K562 (cell line): ENCODE data around the gene LDLRAD3. TPM values are rescaled to one million over a fixed set of nuclear protein-coding genes. Genes with fewer than 3 reads are reported as not detected.

Experiments used
- ATAC-seq: fragments of 200-7000 bp; cut with Tn5 transposase; 3 replicates; pipeline ENCODE4 v1.9.1; 2020; ENCODE audit warnings: moderate library complexity
- BruUV-seq: library from RNA; stranded (reverse); fragments of 400-500 nt; replicated peaks from 2 replicates; lab custom pipeline; 2021; lab: Mats Ljungman, UMichigan
- CTCF ChIA-PET: fragments of 300-600 bp; formaldehyde crosslinking; extraction: SDS; loops from one replicate; lab custom pipeline; 2021; ENCODE audit warnings: low intra/inter-chr PET ratio; lab: Yijun Ruan, JAX
- POLR2A ChIA-PET: fragments of 300-600, 350-650 bp; sonication (Branson Sonifier 250); formaldehyde crosslinking; extraction: SDS; loops from one replicate; lab custom pipeline; 2021; ENCODE audit warnings: antibody characterized with exemption, inconsistent platforms; lab: Yijun Ruan, JAX
- DNase-seq, 4 experiments: peaks; one replicate each; pipeline versions ENCODE4 v3.0.0 to v3.0.0-alpha.2; 2011 to 2018; ENCODE audit warnings: low spot score in 3 of 4, mixed read lengths in 3 of 4; ENCODE audit errors: extremely low read depth in 1 of 4
- FAIRE-seq: peaks from 2 replicates; lab custom pipeline; 2011; peaks lifted over from hg19 to GRCh38; lab: Jason Lieb, UNC
- H2AFZ ChIP-seq: 2 replicates; pipeline ENCODE4 v1.6.0; 2011; ENCODE audit warnings: low read depth, low read length, control low read depth, inconsistent platforms
- H3K27ac ChIP-seq: fragments of 200-600 bp; 3 replicates; pipeline ENCODE4 v1.8.0; 2011; ENCODE audit warnings: low read depth, mild to moderate bottlenecking, control low read depth, inconsistent platforms, low read length, moderate library complexity, mixed read lengths; ENCODE audit errors: extremely low read depth
- H3K27me3 ChIP-seq, 2 experiments: fragments of 300-600 bp in 1 of 2; 2 replicates in 1 of 2; 3 replicates in 1 of 2; pipeline versions ENCODE4 v1.6.0 to v1.8.0; 2011; ENCODE audit warnings: inconsistent platforms in 2 of 2, low read length in 2 of 2, mild to moderate bottlenecking in 1 of 2, mixed read lengths in 1 of 2, moderate library complexity in 1 of 2; ENCODE audit not compliant: control insufficient read depth in 2 of 2, insufficient read depth in 2 of 2
- H3K36me3 ChIP-seq: fragments of 300-600 bp; 3 replicates; pipeline ENCODE4 v1.8.0; 2011; ENCODE audit warnings: mild to moderate bottlenecking, low read length, inconsistent platforms; ENCODE audit not compliant: control insufficient read depth, insufficient read depth
- H3K4me1 ChIP-seq, 2 experiments: fragments of 200-600 bp in 1 of 2; replicated peaks in 1 of 2; 2 replicates in 1 of 2; 3 replicates in 1 of 2; pipeline versions ENCODE4 v1.5.1 to v1.8.0; 2011; ENCODE audit warnings: inconsistent platforms in 2 of 2, low read length in 2 of 2, mild to moderate bottlenecking in 1 of 2, mixed read lengths in 1 of 2, moderate library complexity in 1 of 2; ENCODE audit not compliant: control insufficient read depth in 2 of 2, insufficient read depth in 2 of 2
- H3K4me2 ChIP-seq: 2 replicates; pipeline ENCODE4 v1.6.1; 2011; ENCODE audit warnings: low read length, control low read depth, inconsistent platforms, mixed read lengths; ENCODE audit not compliant: insufficient read depth
- H3K4me3 ChIP-seq: fragments of 200-600 bp; sonication (generic), shearing (Covaris generic); 2 replicates; pipeline ENCODE4 v1.5.1; 2016; ENCODE audit warnings: control low read depth, inconsistent platforms
- H3K79me2 ChIP-seq: fragments of 200-600 bp; 3 replicates; pipeline ENCODE4 v1.8.0; 2011; ENCODE audit warnings: low read length, inconsistent platforms; ENCODE audit not compliant: control insufficient read depth, insufficient read depth
- H3K9ac ChIP-seq, 2 experiments: 2 replicates each; pipeline versions ENCODE4 v1.6.0 to v1.6.1; 2011; ENCODE audit warnings: low read depth in 2 of 2, low read length in 2 of 2, control low read depth in 1 of 2, inconsistent platforms in 1 of 2, mild to moderate bottlenecking in 1 of 2, mixed read lengths in 1 of 2; ENCODE audit not compliant: insufficient read depth in 1 of 2
- H3K9me1 ChIP-seq: one replicate; pipeline ENCODE4 v1.6.0; 2011; ENCODE audit warnings: inconsistent platforms, mild to moderate bottlenecking, low read length, moderate library complexity; ENCODE audit not compliant: control insufficient read depth, insufficient read depth
- H3K9me3 ChIP-seq: replicated peaks from 2 replicates; pipeline ENCODE4 v1.5.1; 2011; ENCODE audit warnings: low read depth, low read length, inconsistent platforms; ENCODE audit not compliant: control insufficient read depth, insufficient read depth
- H4K20me1 ChIP-seq: replicated peaks from 2 replicates; pipeline ENCODE4 v1.6.1; 2011; ENCODE audit warnings: low read length, inconsistent platforms, mixed read lengths; ENCODE audit not compliant: control insufficient read depth, insufficient read depth
- ETV5 ChIP-seq: sonication (generic); formaldehyde crosslinking; IDR thresholded peaks from 2 replicates; pipeline ENCODE4 v1.4.0; 2020; ENCODE audit warnings: low read depth, mild to moderate bottlenecking, missing genetic modification reagents
- L3MBTL2 ChIP-seq: fragments of 450-650 bp; IDR thresholded peaks from 2 replicates; pipeline ENCODE4 v1.6.1; 2016; ENCODE audit warnings: mild to moderate bottlenecking, moderate library complexity
- MAFK ChIP-seq: IDR thresholded peaks from 2 replicates; pipeline ENCODE4 v1.6.1; 2011; ENCODE audit warnings: low read length, improper control_type of control experiment
- SMARCB1 ChIP-seq: IDR thresholded peaks from 2 replicates; pipeline ENCODE4 v1.6.1; 2011; ENCODE audit warnings: improper control_type of control experiment, low read depth; ENCODE audit not compliant: insufficient read length
- SMARCE1 ChIP-seq: fragments of 450-650 bp; IDR thresholded peaks from 2 replicates; pipeline ENCODE4 v1.7.1; 2016; ENCODE audit warnings: mild to moderate bottlenecking
- ZNF668 ChIP-seq: fragments of 250-450 bp; sonication (Bioruptor Pico); IDR thresholded peaks from 2 replicates; pipeline ENCODE4 v1.8.0; 2022; ENCODE audit warnings: mild to moderate bottlenecking, inconsistent platforms
- WGBS: fragments of 100-300 bp; shearing (Covaris generic); methylation state at CpG from one replicate; pipeline ENCODE4 v1.1.6; 2016; ENCODE audit warnings: low coverage, mixed read lengths; ENCODE audit not compliant: insufficient coverage; ENCODE audit errors: missing lambda C conversion rate; 5-methylcytosine and 5-hydroxymethylcytosine counted together
- in situ Hi-C: fragments of 300-500 bp; cut with MboI; formaldehyde crosslinking; loops from 4 replicates; pipeline ENCODE4 v1.15.0; 2018; ENCODE audit warnings: inconsistent platforms, mixed read lengths
- intact Hi-C: fragments of 100-400 bp; cut with micrococcal nuclease; formaldehyde crosslinking; loops from 2 replicates; pipeline ENCODE4 v1.14.2; 2022
- polyA plus RNA-seq, 8 experiments: library from polyadenylated mRNA; depleted of rRNA in 4 of 8; stranded (reverse) in 5 of 8; unstranded in 3 of 8; fragments of >200 nt; fragmentation: Nextera tagmentation in 2 of 8; fragmentation: Illumina TruSeq in 1 of 8; extraction: Ambion mirVana in 2 of 8; extraction: Trizol in 1 of 8; gene quantifications; 2 replicates each; pipeline versions ENCODE4 v1.2.1 to v1.2.3, GENCODE V29; 2011 to 2014; ENCODE audit warnings: inconsistent platforms in 1 of 8, missing spikeins in 1 of 8
- total RNA-seq, 7 experiments: library from RNA; depleted of rRNA in 6 of 7; stranded (reverse); fragments of >200 nt in 6 of 7; fragmentation: Illumina TruSeq in 2 of 7; extraction: Trizol in 2 of 7; gene quantifications; 2 replicates each; pipeline versions ENCODE4 v1.2.1 to v1.2.3, GENCODE V29; 2011 to 2021; ENCODE audit warnings: low replicate concordance in 1 of 7
- TF ChIP-seq, protein P1 (sequence below): fragments of 450-650 bp; IDR thresholded peaks from 2 replicates; pipeline ENCODE4 v1.6.1; 2017; ENCODE audit warnings: mild to moderate bottlenecking, moderate library complexity
- TF ChIP-seq, protein P2 (sequence below), 2 experiments: fragments of 450-650 bp in 1 of 2; IDR thresholded peaks; 2 replicates each; pipeline ENCODE4 v1.6.1; 2011 to 2017; ENCODE audit warnings: low read depth in 2 of 2, antibody characterized with exemption in 1 of 2, borderline replicate concordance in 1 of 2, low read length in 1 of 2, mild to moderate bottlenecking in 1 of 2, mixed read lengths in 1 of 2; ENCODE audit not compliant: control insufficient read depth in 1 of 2

LDLRAD3 gene
- total and polyA plus RNA-seq, 9 of the 15 experiments (the other 6 are each of a cell fraction or from before 2014, with no cell fraction given) = 0.73 to 7.2 (median 3.5) TPM

- 1% methylated on average over 3 of the region's 4 CpGs for WGBS
- Histone ChIP-seq H3K36me3 (no peaks in the 10 kb centered on the region), H3K9me1 (no peaks in the 10 kb centered on the region), H3K4me1 (no peaks in the 10 kb centered on the region), H3K4me2 (no peak overlapping the region), H4K20me1 (no peaks in the 10 kb centered on the region; the same call in 1 of the 2 replicates), H3K79me2 (no peaks in the 10 kb centered on the region), H2AFZ (no peak overlapping the region), H3K27me3 (0 out of 5 replicates have a peak, but pooled peaks cover 0 to 2% of the 10 kb centered on the region in 2 experiments), H3K27ac (no peak overlapping the region), H3K4me3 (no peak overlapping the region), H3K9ac (no peak overlapping the region), H3K9me3 (no peaks in the 10 kb centered on the region)
- POLR2A ChIA-PET = interaction anchor here (0.6 to 1.1 kb wide), 2 partner anchors 9 to 96 kb away, joined by 3 to 4 read pairs; no protein-coding TSS in a partner anchor
- no TSS peak for BruUV-seq
- no peak for FAIRE-seq
- CTCF ChIA-PET = no interaction called here
- intact Hi-C loops (no loop called here), in situ Hi-C loops (no loop called here)
- TF ChIP-seq MAFK (no peak), SMARCB1 (no peak), ZNF668 (CRISPR knock-in tag) (no peak), ETV5 (CRISPR knock-in tag) (no peak), L3MBTL2 (no peak), SMARCE1 (no peak)
- TF ChIP-seq, protein P1, sequence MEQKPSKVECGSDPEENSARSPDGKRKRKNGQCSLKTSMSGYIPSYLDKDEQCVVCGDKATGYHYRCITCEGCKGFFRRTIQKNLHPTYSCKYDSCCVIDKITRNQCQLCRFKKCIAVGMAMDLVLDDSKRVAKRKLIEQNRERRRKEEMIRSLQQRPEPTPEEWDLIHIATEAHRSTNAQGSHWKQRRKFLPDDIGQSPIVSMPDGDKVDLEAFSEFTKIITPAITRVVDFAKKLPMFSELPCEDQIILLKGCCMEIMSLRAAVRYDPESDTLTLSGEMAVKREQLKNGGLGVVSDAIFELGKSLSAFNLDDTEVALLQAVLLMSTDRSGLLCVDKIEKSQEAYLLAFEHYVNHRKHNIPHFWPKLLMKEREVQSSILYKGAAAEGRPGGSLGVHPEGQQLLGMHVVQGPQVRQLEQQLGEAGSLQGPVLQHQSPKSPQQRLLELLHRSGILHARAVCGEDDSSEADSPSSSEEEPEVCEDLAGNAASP = no peak
- TF ChIP-seq, protein P2, sequence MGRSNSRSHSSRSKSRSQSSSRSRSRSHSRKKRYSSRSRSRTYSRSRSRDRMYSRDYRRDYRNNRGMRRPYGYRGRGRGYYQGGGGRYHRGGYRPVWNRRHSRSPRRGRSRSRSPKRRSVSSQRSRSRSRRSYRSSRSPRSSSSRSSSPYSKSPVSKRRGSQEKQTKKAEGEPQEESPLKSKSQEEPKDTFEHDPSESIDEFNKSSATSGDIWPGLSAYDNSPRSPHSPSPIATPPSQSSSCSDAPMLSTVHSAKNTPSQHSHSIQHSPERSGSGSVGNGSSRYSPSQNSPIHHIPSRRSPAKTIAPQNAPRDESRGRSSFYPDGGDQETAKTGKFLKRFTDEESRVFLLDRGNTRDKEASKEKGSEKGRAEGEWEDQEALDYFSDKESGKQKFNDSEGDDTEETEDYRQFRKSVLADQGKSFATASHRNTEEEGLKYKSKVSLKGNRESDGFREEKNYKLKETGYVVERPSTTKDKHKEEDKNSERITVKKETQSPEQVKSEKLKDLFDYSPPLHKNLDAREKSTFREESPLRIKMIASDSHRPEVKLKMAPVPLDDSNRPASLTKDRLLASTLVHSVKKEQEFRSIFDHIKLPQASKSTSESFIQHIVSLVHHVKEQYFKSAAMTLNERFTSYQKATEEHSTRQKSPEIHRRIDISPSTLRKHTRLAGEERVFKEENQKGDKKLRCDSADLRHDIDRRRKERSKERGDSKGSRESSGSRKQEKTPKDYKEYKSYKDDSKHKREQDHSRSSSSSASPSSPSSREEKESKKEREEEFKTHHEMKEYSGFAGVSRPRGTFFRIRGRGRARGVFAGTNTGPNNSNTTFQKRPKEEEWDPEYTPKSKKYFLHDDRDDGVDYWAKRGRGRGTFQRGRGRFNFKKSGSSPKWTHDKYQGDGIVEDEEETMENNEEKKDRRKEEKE (IDR thresholded peaks at IDR 0.05; ENCODE audit: borderline replicate concordance in 1 of 2, control insufficient read depth in 1 of 2, low read depth in 2 of 2, low read length in 1 of 2) = no peak
- no peak for ATAC-seq
- no peak for DNase-seq
These were observed 304.6 kb downstream of the LDLRAD3 start for GRCh38 chr11:36248436-36248835.
